ENCODE measurements around the gene EXOSC5.

- TF ChIP-seq RAD21 (IDR thresholded peaks at IDR 0.05; ENCODE audit: low read length) (no peak), EZH2phosphoT487 (IDR thresholded peaks at IDR 0.05; ENCODE audit: borderline replicate concordance, low read depth) (no peak), SIN3A (IDR thresholded peaks at IDR 0.05; ENCODE audit: borderline replicate concordance, low read depth, low read length) (no peak; the same call in 1 of the 2 replicates), TAF1 (IDR thresholded peaks at IDR 0.05; ENCODE audit: borderline replicate concordance, low read depth, low read length) (no peak), EP300 (IDR thresholded peaks at IDR 0.05; ENCODE audit: borderline replicate concordance in 1 of 2, low read depth in 1 of 2, low read length in 1 of 2) (no peak), RXRA (IDR thresholded peaks at IDR 0.05; ENCODE audit: borderline replicate concordance, low read depth) (no peak), RFX5 (IDR thresholded peaks at IDR 0.05; ENCODE audit: low read length) (no peak), POLR2AphosphoS5 (IDR thresholded peaks at IDR 0.05; ENCODE audit: low read depth, low read length) (no peak)
- TF ChIP-seq, protein P1, sequence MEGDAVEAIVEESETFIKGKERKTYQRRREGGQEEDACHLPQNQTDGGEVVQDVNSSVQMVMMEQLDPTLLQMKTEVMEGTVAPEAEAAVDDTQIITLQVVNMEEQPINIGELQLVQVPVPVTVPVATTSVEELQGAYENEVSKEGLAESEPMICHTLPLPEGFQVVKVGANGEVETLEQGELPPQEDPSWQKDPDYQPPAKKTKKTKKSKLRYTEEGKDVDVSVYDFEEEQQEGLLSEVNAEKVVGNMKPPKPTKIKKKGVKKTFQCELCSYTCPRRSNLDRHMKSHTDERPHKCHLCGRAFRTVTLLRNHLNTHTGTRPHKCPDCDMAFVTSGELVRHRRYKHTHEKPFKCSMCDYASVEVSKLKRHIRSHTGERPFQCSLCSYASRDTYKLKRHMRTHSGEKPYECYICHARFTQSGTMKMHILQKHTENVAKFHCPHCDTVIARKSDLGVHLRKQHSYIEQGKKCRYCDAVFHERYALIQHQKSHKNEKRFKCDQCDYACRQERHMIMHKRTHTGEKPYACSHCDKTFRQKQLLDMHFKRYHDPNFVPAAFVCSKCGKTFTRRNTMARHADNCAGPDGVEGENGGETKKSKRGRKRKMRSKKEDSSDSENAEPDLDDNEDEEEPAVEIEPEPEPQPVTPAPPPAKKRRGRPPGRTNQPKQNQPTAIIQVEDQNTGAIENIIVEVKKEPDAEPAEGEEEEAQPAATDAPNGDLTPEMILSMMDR (IDR thresholded peaks at IDR 0.05): no peak
- TF ChIP-seq, protein P2, sequence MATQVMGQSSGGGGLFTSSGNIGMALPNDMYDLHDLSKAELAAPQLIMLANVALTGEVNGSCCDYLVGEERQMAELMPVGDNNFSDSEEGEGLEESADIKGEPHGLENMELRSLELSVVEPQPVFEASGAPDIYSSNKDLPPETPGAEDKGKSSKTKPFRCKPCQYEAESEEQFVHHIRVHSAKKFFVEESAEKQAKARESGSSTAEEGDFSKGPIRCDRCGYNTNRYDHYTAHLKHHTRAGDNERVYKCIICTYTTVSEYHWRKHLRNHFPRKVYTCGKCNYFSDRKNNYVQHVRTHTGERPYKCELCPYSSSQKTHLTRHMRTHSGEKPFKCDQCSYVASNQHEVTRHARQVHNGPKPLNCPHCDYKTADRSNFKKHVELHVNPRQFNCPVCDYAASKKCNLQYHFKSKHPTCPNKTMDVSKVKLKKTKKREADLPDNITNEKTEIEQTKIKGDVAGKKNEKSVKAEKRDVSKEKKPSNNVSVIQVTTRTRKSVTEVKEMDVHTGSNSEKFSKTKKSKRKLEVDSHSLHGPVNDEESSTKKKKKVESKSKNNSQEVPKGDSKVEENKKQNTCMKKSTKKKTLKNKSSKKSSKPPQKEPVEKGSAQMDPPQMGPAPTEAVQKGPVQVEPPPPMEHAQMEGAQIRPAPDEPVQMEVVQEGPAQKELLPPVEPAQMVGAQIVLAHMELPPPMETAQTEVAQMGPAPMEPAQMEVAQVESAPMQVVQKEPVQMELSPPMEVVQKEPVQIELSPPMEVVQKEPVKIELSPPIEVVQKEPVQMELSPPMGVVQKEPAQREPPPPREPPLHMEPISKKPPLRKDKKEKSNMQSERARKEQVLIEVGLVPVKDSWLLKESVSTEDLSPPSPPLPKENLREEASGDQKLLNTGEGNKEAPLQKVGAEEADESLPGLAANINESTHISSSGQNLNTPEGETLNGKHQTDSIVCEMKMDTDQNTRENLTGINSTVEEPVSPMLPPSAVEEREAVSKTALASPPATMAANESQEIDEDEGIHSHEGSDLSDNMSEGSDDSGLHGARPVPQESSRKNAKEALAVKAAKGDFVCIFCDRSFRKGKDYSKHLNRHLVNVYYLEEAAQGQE (IDR thresholded peaks at IDR 0.05; ENCODE audit: low read depth, low read length): no peak
These were observed 44.9 kb downstream of the EXOSC5 start for GRCh38 chr19:41352279-41352608.

Data from SK-N-SH (cell line).